GM21619 (cell line): ENCODE measurements around the gene LOXL1.
"Not testable (repeated sequence)": the region's sequence is repeated elsewhere in the genome, so short reads cannot be mapped to it uniquely, and the experiment has no call there.

ENCODE experiments used
- ATAC-seq: cut with Tn5 transposase; IDR thresholded peaks from one replicate; pipeline ENCODE4 v1.9.1; 2021; ENCODE audit not compliant: unreplicated experiment

LOXL1 gene

DNA sequence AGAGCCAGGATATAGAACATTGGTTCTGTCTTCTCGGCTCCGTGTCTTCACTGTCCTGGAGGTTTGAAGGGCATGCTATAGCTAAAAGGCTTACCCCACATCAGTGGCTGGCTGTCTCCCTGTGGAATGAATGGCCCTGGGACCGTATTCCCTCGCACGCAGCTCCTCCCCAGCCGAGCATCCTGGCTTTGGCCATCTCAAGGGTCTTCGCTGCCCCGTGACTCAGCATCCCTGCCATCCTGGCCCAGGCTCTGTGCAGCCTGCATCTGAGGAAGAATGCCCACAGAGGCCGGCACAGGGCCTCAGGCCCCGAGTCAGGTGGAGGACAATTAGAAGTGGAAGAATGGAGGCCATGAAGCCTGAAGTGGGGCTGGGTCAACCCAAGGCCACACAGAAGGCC is 11.0 kb downstream of the LOXL1 start:
- ATAC-seq, result no peak

DNA sequence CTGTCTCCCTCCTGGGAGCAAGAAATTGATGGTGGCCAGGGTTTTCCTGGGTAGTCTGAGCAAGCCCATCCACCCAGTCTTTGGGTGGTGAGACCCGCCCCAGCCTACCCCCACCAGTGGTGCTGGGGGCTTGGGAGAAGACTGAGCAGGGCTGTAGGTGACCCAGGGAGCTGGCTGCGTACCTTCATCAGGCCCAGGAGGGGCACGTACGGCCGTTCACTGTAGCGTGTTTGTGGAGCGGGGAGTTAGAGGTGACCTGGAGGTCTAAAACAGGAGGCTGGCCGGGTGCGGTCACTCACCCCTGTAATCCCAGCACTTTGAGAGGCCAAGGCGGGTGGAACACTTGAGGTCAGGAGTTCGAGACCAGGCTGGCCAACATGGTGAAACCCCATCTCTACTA is 11.5 kb downstream of the LOXL1 start:
- no peak for ATAC-seq

DNA sequence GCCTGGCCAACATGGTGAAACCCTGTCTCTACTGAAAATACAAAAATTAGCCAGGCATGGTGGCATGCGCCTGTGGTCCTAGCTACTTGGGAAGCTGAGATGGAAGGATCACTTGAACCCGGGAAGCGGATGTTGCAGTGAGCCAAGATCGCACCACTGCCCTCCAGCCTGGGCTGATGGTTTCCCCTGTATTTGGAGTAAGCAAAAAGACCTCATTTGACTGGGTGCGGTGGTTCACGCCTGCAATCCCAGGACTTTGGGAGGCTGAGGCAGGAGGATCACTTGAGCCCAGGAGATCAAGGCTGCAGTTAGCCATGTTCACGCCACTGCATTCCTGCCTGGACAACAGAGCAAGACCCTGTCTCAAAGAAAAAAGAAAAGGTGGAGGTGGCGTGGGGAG is 12.3 kb downstream of the LOXL1 start:
- ATAC-seq, result not testable (repeated sequence)

DNA sequence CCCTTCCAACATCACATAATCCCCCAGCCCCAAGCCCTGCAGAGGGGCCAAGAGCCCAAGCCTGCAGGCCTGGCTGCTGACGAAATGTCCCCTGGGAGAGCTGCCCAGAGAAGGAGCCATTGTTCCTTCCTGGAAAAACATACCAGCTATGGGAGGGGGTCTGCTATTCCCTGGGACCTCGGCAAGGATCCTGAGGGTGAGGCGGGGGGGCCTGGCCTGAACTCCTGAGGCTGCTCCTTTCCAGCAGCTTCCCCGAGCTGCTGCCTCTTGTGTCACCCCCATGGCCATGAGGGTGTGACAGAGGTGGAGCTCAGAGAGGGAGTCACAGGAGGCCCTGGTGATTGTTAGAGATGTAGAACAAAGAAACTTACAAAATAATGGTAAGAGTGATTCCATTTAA is 12.9 kb downstream of the LOXL1 start:
- no peak for ATAC-seq

DNA sequence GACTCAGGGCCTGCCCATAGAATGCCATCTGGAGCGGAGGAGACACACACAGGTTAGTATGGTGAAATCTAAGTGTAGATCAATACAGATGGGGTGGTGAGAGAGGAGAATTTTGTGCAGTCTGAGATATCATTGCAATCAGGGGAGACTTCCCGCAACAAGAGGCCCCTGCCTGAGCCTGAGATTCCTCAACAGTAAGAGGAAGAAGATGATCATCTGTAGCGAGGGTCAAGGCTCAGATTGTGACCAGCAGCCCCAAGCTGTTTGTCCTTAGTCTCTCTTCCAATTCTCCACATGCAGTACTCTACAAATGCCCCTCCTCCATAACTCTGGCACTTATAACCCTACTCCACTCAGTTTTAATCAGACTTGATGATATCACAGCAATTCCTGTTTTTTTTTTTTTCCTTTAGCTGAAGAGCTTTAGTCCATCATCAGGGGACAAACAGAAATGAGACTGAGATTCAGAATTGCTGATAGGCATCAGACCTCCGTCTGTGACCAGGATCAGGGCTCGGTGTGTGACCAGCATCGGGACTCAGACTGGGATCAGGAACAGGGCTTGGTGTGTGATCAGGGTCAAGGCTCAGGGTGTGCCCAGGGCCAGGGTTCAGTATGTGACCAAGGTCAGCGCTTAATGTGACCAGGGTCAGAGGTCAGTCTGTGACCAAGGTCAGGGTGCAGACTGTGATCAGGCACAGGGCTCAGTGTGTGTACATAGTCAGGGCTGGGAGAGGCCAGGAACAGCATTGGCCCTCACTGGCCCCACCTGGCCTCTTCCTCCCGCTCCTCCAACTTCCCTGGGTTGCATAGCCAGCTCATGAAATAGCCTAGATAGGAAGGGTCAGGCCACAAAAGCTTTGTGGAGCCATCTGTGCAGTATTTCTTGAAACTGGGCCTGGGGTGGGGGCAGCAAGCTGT is 14.1 kb downstream of the LOXL1 start:
- ATAC-seq, result no peak

DNA sequence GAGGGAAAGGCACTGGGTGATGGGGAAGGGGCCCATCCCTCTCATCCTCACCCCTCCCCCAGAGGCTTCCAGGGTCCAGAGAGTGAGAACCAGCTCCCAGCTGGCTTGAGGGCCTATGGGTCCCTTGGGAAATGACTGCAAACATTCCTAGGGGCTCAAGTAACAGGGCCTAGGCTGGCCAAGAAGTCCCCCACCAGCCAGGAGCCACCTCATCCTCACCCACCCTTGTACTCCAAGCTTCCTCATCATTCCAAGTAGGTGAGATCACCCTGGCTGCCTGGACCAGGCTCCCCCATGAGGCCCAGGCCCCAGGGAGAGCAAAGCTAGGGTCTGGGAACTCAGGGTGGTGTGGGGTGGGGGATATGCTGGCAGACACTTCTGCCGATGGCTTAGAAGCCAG is 14.8 kb downstream of the LOXL1 start:
- ATAC-seq, result no peak

DNA sequence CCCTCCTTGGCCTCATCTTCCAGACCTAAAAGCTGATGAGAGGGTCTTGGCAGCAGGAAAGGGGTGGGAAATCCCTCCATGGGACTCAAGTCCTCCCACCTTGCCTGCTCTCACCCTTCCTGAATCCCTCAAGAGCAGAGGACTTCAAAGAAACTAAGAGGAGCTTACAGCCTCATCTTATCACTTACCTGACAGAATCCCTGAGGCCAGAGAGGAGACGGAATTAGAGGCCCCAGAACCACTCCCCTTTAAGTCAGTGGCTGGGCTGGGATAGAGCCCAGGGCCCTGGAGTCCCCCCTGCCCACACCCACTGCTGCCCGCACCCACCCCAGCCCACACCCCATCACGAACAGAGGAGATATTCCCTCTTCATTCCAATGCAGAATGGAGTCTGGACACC is 15.2 kb downstream of the LOXL1 start:
- no peak for ATAC-seq

DNA sequence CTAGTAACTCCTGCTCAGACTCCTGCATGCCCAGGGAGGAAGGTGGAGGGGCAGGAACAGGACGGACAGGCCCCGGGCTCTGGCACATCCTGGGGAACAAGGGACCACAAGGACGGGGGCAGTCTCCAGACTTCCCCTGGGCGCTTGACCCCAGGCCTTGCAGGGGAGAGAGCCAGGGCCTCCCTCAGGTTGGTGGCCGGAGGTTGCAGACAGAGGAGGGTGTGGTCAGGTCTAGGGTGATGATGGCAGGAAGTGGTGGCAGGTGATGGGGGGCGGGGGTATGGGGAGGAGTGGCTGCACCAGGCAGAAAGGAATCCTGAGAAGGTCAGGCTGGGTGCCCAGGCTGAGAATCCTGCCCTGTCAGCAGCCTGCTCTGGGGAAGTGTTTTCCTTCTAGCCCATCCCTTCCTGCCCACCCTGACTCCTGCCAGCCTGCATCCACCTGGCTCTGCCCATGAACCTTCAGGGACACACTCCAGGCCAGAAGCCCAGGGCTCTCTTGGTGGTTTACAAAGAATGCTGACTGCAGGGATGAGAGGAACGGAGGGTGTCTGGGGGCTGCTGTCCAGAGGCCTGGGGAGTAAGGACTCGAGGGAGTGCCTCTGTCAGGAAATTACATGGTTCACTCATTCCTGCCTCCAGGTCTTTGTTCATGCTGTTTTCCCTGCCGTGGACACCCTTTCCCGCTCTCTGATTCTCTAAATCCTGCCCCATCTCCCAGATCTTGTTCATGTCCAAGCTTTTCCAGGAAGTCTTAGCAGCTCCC is 15.8 kb downstream of the LOXL1 start:
- ATAC-seq, result no peak

DNA sequence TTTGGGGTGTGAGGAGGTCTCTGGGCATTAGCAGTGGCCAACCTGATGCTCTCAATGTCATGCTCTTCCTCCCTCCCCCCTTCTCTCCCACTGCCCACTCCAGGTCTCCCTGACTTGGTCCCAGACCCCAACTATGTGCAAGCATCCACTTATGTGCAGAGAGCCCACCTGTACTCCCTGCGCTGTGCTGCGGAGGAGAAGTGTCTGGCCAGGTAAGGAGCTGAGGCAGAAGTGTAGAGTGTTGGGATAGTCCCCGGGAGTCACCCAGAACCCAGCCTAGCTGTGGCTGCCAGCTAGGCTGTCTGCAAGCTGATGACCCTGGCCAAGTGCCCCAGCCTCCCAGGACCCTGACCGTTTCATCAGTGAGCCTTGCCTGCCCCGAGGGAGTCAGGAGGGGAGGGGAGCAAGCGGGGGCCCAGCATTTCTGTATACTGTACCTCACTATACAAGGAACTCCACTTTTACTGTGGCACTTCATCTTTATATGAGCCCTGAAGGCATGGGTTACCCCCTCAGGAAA is 16.5 kb downstream of the LOXL1 start:
- ATAC-seq, result no peak

DNA sequence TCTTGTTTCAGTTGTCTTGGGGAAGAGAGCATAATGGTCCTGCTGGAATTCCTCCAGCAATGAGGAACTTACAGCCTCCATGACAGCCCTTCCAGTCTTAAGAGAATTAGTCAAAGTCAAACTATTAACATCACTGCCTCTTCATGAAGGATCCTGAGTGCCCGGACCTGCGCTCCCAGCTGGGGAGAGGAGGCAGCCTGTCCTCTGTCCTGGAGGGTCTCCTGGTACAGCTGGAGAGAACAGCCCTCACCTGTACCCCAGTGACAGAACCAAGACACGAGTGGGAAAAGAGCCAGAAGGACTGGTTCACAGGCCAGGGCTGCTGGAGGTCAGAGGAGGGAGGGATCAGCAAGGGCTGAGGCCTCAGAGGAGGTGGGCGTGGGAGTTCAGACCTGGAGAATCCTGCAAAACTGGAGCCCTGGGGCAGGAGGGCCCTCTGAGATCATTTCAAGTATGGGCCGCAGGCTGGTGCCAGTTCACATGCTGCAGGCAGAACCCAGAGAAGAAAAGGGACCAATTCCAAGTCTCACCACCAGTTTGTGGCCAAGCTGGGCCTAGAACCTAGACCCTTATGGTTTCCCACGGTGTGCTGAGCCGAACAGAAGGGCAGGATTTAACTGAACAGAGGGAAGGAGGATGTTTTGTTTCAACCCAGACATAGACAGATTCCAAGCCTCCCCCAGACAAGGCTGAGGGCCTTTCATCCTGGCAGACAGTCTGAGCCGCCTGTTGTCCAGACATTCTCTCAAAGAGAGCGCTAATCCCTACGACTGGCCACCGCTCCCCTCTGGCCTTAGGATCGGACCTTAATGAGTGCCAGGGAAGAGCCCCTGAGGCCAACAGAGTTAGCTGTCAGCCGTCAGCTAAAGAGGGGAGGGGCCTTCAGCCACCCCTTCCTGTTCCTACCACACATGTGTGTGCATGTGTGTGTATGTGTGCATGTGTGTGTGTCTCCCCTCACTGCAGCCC is 18.2 kb downstream of the LOXL1 start:
- no peak for ATAC-seq

DNA sequence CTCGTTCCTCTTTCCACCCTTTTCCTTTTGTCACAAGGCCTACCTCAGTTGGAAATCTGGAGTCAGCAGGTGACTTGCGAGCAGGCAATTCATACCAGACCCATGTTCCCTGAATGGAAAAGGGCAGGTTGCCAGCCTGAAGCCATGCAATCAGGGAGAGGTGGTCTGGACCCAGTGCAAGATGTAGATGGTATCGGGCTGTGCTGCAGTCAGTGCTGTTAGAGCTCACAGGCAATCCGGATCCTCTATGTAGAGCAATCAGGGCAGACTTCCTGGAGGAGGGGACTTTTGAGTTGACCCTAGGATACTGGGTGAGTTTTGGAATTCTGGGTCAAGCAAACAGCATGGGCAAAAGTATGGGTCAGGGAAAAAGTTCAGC is 18.9 kb downstream of the LOXL1 start:
- no peak for ATAC-seq

DNA sequence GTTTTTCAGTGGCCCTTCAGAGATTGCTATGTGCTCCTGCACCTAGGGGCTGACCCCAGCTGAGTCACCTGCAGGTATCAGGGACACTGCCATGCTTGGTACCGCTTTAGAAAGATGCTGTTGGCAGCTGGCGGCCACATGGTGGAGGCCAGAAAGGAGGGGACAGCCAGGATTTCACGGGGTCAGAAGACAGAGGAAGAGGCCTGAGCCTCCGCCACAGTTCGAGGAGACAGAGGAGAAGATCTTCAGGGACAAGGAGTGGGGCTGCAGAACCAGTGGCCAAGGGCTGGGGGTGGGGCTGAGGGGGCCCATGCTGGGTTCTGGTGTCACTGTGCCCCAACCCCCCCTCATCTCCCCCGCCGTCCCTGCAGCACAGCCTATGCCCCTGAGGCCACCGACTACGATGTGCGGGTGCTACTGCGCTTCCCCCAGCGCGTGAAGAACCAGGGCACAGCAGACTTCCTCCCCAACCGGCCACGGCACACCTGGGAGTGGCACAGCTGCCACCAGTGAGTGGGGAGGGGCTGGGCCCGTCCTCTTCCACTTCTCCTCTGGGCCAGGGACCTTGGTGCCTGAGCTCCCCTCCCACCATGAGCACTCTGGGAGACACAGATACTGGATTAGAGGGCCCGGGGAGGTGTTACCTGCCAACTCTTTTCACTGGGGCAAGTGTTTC is 19.9 kb downstream of the LOXL1 start:
- ATAC-seq, result no peak

DNA sequence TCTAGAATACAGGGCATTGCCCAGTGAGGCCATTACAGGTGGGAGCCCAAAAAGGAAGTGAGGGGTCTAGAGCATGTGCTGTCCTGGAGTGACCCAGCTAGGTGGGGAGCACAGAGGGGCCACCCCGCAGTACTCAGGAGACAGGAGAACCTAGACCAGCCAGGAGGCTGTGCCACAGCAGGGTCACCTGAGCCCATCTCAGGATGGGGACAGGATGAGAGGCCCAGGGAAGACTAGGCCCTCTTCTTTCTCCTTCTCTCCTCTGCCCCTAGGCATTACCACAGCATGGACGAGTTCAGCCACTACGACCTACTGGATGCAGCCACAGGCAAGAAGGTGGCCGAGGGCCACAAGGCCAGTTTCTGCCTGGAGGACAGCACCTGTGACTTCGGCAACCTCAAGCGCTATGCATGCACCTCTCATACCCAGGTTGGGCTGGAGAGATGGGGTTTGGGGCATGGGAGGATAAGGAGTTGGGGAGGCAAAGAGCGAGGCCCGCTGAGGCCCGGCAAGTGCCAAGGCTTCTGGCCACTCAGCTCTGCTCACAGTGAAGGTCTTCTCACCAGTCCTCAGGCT is 20.6 kb downstream of the LOXL1 start:
- no peak for ATAC-seq

DNA sequence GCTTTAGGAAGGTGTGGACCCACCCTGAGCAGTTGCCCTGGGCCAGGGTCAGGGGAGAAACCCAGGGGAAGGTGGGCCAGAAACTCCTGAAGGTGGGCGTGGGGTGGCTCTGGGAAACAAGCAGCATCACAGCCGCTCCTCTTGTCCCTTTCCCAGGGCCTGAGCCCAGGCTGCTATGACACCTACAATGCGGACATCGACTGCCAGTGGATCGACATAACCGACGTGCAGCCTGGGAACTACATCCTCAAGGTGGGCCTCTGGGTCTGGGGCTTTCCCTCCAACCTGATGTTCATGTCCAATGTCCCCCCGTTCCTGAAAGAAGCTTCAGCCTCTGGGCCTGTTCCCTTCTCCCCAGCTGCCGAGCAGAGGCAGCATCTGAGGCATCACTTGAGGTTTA is 21.4 kb downstream of the LOXL1 start:
- ATAC-seq, result no peak

DNA sequence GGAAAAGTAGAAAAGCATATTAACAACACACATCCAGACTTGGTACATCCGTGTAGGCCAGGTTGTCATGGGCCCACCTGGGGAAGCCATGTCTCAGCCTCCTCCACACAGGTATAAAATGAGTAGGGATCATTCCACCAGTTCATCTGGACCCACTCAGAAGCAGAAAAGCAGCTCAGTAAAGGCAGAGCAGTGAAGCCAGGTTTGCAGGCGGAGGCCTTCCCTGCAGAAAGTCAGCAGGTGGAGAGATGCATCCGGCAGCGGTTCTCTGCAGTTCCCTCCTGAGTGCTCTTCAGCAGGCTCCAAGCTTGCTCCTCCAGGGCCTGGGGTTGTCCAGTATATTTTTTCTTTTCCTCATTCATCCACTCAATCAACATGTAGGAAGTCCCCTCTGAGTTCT is 22.1 kb downstream of the LOXL1 start:
- no peak for ATAC-seq

DNA sequence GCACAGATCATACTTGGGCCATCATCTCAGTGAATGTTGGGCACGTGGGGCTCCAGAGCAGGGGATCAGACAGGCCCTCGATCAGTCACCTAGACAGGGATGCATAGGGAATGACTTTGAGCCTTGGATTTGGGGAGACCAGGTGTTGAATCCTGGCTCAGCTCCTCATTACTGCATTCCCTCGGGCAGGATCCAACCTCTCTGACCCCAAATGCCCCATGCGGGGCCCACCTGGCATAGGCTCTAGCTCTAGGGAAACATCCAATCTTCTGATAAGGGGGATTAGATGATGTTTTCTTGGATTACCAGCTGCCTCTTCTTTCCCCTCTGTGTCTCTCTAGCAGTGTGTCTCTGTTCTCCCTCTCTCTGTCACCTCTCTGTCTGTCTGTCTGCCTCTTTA is 22.7 kb downstream of the LOXL1 start:
- ATAC-seq, result no peak

DNA sequence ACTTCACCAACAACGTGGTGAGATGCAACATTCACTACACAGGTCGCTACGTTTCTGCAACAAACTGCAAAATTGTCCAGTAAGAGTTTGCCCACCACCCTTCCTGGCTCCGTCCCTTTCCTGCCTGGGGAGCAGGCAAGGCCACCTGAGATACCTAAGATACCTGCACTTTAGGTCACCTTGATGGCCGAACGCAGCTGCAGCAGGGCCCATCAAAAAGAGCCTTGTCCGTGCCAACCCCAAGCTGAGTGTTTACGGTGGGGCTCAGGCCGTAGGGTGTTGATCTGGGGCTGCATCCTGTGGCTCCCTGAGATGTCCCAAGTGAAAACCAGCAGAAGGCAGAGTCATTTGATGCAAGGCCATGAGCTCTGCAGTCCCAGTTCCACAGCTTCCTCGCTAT is 23.2 kb downstream of the LOXL1 start:
- ATAC-seq, result no peak

DNA sequence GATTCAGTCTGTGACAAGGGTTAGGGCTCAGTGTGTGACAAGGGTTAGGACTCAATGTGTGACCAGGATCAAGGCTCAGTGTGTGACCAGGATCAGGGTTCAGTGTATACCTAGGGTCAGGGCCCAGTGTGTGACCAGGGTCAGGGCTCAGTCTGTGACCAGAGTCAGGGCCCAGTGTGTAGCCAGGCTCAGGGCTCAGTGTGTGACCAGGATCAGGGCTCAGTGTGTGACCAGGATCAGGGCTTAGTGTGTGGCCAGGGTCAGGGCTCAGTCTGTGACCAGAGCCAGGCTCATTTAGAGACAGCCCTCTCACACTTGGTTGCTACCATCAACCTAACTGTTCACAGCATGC is 24.2 kb downstream of the LOXL1 start:
- ATAC-seq, result no peak

DNA sequence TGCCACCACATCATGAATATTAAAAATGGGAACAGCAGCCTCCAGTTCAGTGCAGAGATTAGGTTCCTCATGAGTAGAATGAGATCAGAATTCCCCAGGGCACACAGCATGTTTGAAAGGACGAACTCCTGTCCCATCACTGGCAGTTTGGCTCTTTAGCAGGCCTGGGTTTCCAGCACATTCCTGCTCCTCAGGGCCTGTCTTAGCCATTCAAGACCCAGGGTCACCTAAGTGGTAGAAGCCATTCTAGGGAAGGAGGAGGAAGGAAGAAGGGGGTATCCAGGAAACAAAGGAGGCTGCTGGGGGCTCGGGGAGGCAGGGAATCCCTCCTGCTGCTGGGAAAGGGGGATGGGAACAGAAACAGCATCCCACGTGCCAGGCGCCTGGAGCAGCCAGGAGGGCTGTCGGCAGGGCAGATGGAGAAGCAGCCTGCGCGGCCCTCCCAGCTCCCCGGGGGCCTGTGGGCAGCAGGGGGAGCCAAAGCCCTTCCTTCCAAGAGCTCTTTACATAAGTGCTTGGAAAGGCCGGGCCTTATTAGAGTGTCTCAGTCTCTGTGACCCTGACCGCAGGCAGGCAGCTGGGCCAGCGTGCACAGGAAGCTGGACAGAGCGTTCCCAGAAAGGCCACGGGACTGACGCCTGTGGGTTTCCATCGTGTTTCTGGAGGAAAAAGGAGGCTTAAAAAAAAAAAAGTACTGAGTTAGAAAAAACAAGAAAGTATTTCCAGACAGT is 24.7 kb downstream of the LOXL1 start:
- ATAC-seq, result no peak

DNA sequence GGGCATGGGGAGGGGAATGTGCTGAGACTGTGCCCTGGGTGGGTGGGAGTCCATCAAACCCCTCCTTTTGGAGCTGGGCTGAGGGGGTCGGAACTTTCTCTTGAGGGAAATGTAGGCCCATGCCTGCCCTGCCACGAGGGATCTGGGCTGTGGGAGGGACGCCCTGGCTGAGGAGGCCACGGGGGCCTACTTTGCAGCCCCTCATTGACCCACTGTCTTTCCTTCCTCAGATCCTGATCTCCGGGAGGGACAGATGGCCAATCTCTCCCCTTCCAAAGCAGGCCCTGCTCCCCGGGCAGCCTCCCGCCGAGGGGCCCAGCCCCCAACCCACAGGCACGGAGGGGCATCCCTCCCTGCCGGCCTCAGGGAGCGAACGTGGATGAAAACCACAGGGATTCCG is 25.3 kb downstream of the LOXL1 start:
- ATAC-seq, result no peak
